ENCODE data around the gene NT5C3A.
"Not testable (repeated sequence)": the region's sequence is repeated elsewhere in the genome, so short reads cannot be mapped to it uniquely, and the experiment has no call there.

DNA sequence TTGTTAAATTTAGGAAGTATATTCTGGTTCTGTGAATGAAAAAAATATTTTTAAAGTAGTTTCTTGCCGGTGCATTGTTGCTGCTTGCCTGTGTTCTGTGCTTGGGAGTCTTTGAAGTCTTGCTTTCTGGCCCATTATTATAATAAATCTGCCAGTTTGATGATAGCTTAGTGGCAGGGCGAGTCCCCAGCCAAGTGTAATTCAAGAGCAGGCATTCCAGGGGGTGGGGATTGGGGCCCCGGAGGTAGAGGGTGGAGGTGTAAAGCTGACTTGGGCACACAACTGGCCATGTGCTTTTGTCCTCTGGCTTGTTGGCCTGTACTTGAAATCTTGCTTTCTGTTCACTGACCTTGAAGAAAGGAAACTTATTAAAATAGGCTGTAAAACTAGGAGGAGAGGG is 90.6 kb downstream of the NT5C3A start:
- not testable (repeated sequence) for TF ChIP-seq MXI1 (IDR thresholded peaks at IDR 0.05; ENCODE audit: low read depth, low read length); CHD2 (IDR thresholded peaks at IDR 0.05; ENCODE audit: low read depth, low read length); NCOR1 (IDR thresholded peaks at IDR 0.05); CBX5 (IDR thresholded peaks at IDR 0.05; ENCODE audit: borderline replicate concordance, low read depth); ZNF263 (CRISPR knock-in tag; IDR thresholded peaks at IDR 0.05; ENCODE audit: borderline replicate concordance); WHSC1 (IDR thresholded peaks at IDR 0.05; ENCODE audit: low read length); ARNT (IDR thresholded peaks at IDR 0.05); ETV5 (CRISPR knock-in tag; IDR thresholded peaks at IDR 0.05; ENCODE audit: low read depth); RAD21 (CRISPR knock-in tag; conservative IDR thresholded peaks at IDR 0.05 in 1 of 2, IDR thresholded peaks at IDR 0.05 in 1 of 2); EZH2 (IDR thresholded peaks at IDR 0.05; ENCODE audit: borderline replicate concordance, low read depth, low read length)
- TF ChIP-seq, protein P1, sequence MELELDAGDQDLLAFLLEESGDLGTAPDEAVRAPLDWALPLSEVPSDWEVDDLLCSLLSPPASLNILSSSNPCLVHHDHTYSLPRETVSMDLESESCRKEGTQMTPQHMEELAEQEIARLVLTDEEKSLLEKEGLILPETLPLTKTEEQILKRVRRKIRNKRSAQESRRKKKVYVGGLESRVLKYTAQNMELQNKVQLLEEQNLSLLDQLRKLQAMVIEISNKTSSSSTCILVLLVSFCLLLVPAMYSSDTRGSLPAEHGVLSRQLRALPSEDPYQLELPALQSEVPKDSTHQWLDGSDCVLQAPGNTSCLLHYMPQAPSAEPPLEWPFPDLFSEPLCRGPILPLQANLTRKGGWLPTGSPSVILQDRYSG (tag; conservative IDR thresholded peaks at IDR 0.05; ENCODE audit: low read depth): not testable (repeated sequence)
- TF ChIP-seq, protein P2, sequence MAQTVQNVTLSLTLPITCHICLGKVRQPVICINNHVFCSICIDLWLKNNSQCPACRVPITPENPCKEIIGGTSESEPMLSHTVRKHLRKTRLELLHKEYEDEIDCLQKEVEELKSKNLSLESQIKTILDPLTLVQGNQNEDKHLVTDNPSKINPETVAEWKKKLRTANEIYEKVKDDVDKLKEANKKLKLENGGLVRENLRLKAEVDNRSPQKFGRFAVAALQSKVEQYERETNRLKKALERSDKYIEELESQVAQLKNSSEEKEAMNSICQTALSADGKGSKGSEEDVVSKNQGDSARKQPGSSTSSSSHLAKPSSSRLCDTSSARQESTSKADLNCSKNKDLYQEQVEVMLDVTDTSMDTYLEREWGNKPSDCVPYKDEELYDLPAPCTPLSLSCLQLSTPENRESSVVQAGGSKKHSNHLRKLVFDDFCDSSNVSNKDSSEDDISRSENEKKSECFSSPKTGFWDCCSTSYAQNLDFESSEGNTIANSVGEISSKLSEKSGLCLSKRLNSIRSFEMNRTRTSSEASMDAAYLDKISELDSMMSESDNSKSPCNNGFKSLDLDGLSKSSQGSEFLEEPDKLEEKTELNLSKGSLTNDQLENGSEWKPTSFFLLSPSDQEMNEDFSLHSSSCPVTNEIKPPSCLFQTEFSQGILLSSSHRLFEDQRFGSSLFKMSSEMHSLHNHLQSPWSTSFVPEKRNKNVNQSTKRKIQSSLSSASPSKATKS (CRISPR knock-in tag; IDR thresholded peaks at IDR 0.05): not testable (repeated sequence)
- TF ChIP-seq, protein P3, sequence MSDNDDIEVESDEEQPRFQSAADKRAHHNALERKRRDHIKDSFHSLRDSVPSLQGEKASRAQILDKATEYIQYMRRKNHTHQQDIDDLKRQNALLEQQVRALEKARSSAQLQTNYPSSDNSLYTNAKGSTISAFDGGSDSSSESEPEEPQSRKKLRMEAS (CRISPR knock-in tag; IDR thresholded peaks at IDR 0.05): not testable (repeated sequence)
- TF ChIP-seq, protein P4, sequence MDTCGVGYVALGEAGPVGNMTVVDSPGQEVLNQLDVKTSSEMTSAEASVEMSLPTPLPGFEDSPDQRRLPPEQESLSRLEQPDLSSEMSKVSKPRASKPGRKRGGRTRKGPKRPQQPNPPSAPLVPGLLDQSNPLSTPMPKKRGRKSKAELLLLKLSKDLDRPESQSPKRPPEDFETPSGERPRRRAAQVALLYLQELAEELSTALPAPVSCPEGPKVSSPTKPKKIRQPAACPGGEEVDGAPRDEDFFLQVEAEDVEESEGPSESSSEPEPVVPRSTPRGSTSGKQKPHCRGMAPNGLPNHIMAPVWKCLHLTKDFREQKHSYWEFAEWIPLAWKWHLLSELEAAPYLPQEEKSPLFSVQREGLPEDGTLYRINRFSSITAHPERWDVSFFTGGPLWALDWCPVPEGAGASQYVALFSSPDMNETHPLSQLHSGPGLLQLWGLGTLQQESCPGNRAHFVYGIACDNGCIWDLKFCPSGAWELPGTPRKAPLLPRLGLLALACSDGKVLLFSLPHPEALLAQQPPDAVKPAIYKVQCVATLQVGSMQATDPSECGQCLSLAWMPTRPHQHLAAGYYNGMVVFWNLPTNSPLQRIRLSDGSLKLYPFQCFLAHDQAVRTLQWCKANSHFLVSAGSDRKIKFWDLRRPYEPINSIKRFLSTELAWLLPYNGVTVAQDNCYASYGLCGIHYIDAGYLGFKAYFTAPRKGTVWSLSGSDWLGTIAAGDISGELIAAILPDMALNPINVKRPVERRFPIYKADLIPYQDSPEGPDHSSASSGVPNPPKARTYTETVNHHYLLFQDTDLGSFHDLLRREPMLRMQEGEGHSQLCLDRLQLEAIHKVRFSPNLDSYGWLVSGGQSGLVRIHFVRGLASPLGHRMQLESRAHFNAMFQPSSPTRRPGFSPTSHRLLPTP (IDR thresholded peaks at IDR 0.05; ENCODE audit: borderline replicate concordance, extremely low read depth, insufficient read length): not testable (repeated sequence)
